SK-N-MC (cell line): ENCODE data around the gene DIP2C.

Source experiments
- DNase-seq: peaks from one replicate; pipeline ENCODE4 v3.0.0-alpha.2; 2011; ENCODE audit warnings: low read depth, low spot score
- H3K27ac ChIP-seq: fragments of 200-600 bp; sonication (generic); 2 replicates; pipeline ENCODE4 v1.5.1; 2016; ENCODE audit warnings: mixed run types
- H3K36me3 ChIP-seq: fragments of 200-600 bp; sonication (generic); 2 replicates; pipeline ENCODE4 v1.6.1; 2017; ENCODE audit warnings: antibody characterized with exemption, low read length, mixed read lengths; ENCODE audit not compliant: insufficient read depth
- H3K4me3 ChIP-seq: fragments of 200-600 bp; sonication (generic); 2 replicates; pipeline ENCODE4 v1.5.1; 2016
- H3K9ac ChIP-seq: fragments of 200-600 bp; sonication (generic); 2 replicates; pipeline ENCODE4 v1.8.0; 2017; ENCODE audit warnings: mixed run types, mixed read lengths; ENCODE audit not compliant: insufficient read length
- H3K9me3 ChIP-seq: fragments of 200-600 bp; sonication (generic); 2 replicates; pipeline ENCODE4 v1.6.1; 2017; ENCODE audit warnings: low read depth, mild to moderate bottlenecking, antibody characterized with exemption, low read length, moderate library complexity, mixed read lengths
- EZH2 ChIP-seq: fragments of 200-600 bp; sonication (generic); IDR thresholded peaks from one replicate; pipeline ENCODE4 v1.6.1; 2017; ENCODE audit warnings: antibody characterized with exemption
- FOXP2 ChIP-seq: optimal IDR thresholded peaks from 2 replicates; pipeline ENCODE3; 2011; ENCODE audit warnings: mild to moderate bottlenecking, moderate library complexity; ENCODE audit not compliant: insufficient read depth; ENCODE audit errors: extremely low read length, control extremely low read depth
- POLR2AphosphoS5 ChIP-seq: IDR thresholded peaks from 2 replicates; pipeline ENCODE4 v1.6.1; 2012; ENCODE audit warnings: mild to moderate bottlenecking, low read depth, low read length, borderline replicate concordance

The DIP2C gene

GRCh38 chr10:565146-565545 is 124.3 kb downstream of the DIP2C start:
- no peak overlapping the region for H3K9ac ChIP-seq
- no peak overlapping the region for H3K4me3 ChIP-seq
- H3K9me3 ChIP-seq = no peaks in the 10 kb centered on the region
- TF ChIP-seq EZH2 (no peak), FOXP2 (no peak), POLR2AphosphoS5 (no peak)
- DNase-seq = no peak
- H3K36me3 ChIP-seq = no peaks in the 10 kb centered on the region
- no peak overlapping the region for H3K27ac ChIP-seq

GRCh38 chr10:563827-564226 is 125.6 kb downstream of the DIP2C start:
- Histone ChIP-seq H3K9ac (no peak overlapping the region), H3K4me3 (no peak overlapping the region), H3K27ac (no peak overlapping the region), H3K36me3 (no peaks in the 10 kb centered on the region), H3K9me3 (no peaks in the 10 kb centered on the region)
- TF ChIP-seq FOXP2 (no peak), POLR2AphosphoS5 (no peak), EZH2 (no peak)
- no peak for DNase-seq

- no peak for DNase-seq
- Histone ChIP-seq H3K9me3 (no peaks in the 10 kb centered on the region), H3K27ac (no peak overlapping the region), H3K36me3 (no peaks in the 10 kb centered on the region), H3K4me3 (no peak overlapping the region), H3K9ac (no peak overlapping the region)
- TF ChIP-seq POLR2AphosphoS5 = no peak
- no peak for TF ChIP-seq EZH2
- no peak for TF ChIP-seq FOXP2
Measured at GRCh38 chr10:562142-562541, 127.3 kb downstream of the DIP2C start.

DNA sequence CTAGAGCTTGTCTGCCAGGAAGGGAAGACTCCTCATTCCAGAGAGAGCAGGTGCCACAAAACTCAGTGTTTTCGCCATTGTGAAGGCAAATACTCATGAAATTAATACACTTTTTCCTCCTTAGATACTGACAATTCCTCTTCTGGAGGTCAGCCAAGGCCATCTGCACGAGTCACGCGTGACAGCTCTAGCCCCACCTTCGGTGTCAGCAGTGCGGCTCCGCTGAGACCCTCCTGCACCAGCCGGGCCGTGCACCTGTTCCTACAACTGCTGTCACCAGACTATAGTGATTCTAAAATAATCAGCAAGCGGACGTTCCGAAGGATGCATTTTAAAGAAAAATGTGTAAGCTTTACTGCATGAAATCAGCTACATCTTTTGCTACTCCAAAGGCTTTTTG is 127.7 kb downstream of the DIP2C start:
- H3K27ac ChIP-seq = no peak overlapping the region
- no peaks in the 10 kb centered on the region for H3K9me3 ChIP-seq
- no peak for DNase-seq
- H3K36me3 ChIP-seq = no peaks in the 10 kb centered on the region
- TF ChIP-seq EZH2 (no peak), POLR2AphosphoS5 (no peak), FOXP2 (no peak)
- no peak overlapping the region for H3K4me3 ChIP-seq
- no peak overlapping the region for H3K9ac ChIP-seq

GRCh38 chr10:560314-560992 is 129.0 kb downstream of the DIP2C start:
- H3K36me3 ChIP-seq = no peaks in the 10 kb centered on the region
- H3K9ac ChIP-seq = no peak overlapping the region
- H3K27ac ChIP-seq = no peak overlapping the region
- no peaks in the 10 kb centered on the region for H3K9me3 ChIP-seq
- no peak overlapping the region for H3K4me3 ChIP-seq
- TF ChIP-seq EZH2 = no peak
- no peak for DNase-seq

- TF ChIP-seq POLR2AphosphoS5 = no peak
- TF ChIP-seq FOXP2 = no peak
- TF ChIP-seq EZH2 = no peak
- Histone ChIP-seq H3K4me3 (no peak overlapping the region), H3K9me3 (no peaks in the 10 kb centered on the region), H3K9ac (no peak overlapping the region), H3K36me3 (no peaks in the 10 kb centered on the region), H3K27ac (no peak overlapping the region)
- DNase-seq = no peak
Measured at GRCh38 chr10:559767-560047, 129.8 kb downstream of the DIP2C start.

GRCh38 chr10:558891-559766 is 130.3 kb downstream of the DIP2C start:
- no peak overlapping the region for H3K27ac ChIP-seq
- H3K4me3 ChIP-seq = no peak overlapping the region
- H3K9me3 ChIP-seq = no peaks in the 10 kb centered on the region
- DNase-seq = no peak
- H3K9ac ChIP-seq = no peak overlapping the region
- TF ChIP-seq FOXP2 (no peak), POLR2AphosphoS5 (no peak), EZH2 (no peak)
- no peaks in the 10 kb centered on the region for H3K36me3 ChIP-seq

- no peak for DNase-seq
- Histone ChIP-seq H3K9me3 (no peaks in the 10 kb centered on the region), H3K36me3 (no peaks in the 10 kb centered on the region), H3K4me3 (no peak overlapping the region), H3K27ac (peak overlapping the region; percentile 46; the same call in 1 of the 2 replicates), H3K9ac (no peak overlapping the region)
- TF ChIP-seq EZH2 (no peak), FOXP2 (no peak), POLR2AphosphoS5 (no peak)
Measured at GRCh38 chr10:558364-558763, 131.1 kb downstream of the DIP2C start.

GRCh38 chr10:557792-558328 is 131.6 kb downstream of the DIP2C start:
- H3K9ac ChIP-seq = no peak overlapping the region
- peak; percentile 65 for DNase-seq
- no peak for TF ChIP-seq FOXP2
- no peak overlapping the region for H3K4me3 ChIP-seq
- no peaks in the 10 kb centered on the region for H3K36me3 ChIP-seq
- no peaks in the 10 kb centered on the region for H3K9me3 ChIP-seq
- peak overlapping the region; percentile 46; the same call in 1 of the 2 replicates for H3K27ac ChIP-seq
